HL-60 (cell line): ENCODE data around the gene MAGEF1.

Source experiments
- DNase-seq, 2 experiments: peaks; one replicate each; pipeline ENCODE4 v3.0.0-alpha.2; 2010 to 2020; ENCODE audit warnings: low read depth in 1 of 2, low spot score in 1 of 2
- H3K27ac ChIP-seq: fragments of 250-450 bp; sonication (Bioruptor Pico); replicated peaks from 2 replicates; pipeline ENCODE4 v1.5.1; 2020; ENCODE audit warnings: mild to moderate bottlenecking, moderate library complexity
- H3K27me3 ChIP-seq: fragments of 250-450 bp; sonication (Bioruptor Pico); 2 replicates; pipeline ENCODE4 v1.5.1; 2021; ENCODE audit warnings: mild to moderate bottlenecking, moderate library complexity; ENCODE audit not compliant: insufficient read depth, poor library complexity, severe bottlenecking
- H3K4me3 ChIP-seq: replicated peaks from 2 replicates; pipeline ENCODE4 v1.5.1; 2011; ENCODE audit warnings: mild to moderate bottlenecking, control low read depth, low read length; ENCODE audit not compliant: insufficient read depth
- GABPA ChIP-seq: IDR thresholded peaks from 2 replicates; pipeline ENCODE4 v1.6.1; 2012; ENCODE audit warnings: low read depth
- POLR2AphosphoS5 ChIP-seq: IDR thresholded peaks from 2 replicates; pipeline ENCODE4 v1.6.1; 2012; ENCODE audit warnings: low read depth
- SPI1 ChIP-seq: IDR thresholded peaks from 2 replicates; pipeline ENCODE4 v1.6.1; 2012; ENCODE audit warnings: low read depth, mild to moderate bottlenecking, borderline replicate concordance
- TF ChIP-seq, protein P1 (sequence below): IDR thresholded peaks from one replicate; pipeline ENCODE4 v1.5.1; 2011; ENCODE audit warnings: low read length, control low read depth, inconsistent platforms; ENCODE audit not compliant: insufficient read depth
- TF ChIP-seq, protein P2 (sequence below): IDR thresholded peaks from 2 replicates; pipeline ENCODE4 v1.6.1; 2012; ENCODE audit warnings: low read depth; ENCODE audit not compliant: insufficient replicate concordance

The MAGEF1 gene

GRCh38 chr3:184683234-184683633 lies 28.6 kb downstream of the MAGEF1 start:
- no peak for TF ChIP-seq SPI1
- TF ChIP-seq POLR2AphosphoS5, result no peak
- TF ChIP-seq, protein P1, sequence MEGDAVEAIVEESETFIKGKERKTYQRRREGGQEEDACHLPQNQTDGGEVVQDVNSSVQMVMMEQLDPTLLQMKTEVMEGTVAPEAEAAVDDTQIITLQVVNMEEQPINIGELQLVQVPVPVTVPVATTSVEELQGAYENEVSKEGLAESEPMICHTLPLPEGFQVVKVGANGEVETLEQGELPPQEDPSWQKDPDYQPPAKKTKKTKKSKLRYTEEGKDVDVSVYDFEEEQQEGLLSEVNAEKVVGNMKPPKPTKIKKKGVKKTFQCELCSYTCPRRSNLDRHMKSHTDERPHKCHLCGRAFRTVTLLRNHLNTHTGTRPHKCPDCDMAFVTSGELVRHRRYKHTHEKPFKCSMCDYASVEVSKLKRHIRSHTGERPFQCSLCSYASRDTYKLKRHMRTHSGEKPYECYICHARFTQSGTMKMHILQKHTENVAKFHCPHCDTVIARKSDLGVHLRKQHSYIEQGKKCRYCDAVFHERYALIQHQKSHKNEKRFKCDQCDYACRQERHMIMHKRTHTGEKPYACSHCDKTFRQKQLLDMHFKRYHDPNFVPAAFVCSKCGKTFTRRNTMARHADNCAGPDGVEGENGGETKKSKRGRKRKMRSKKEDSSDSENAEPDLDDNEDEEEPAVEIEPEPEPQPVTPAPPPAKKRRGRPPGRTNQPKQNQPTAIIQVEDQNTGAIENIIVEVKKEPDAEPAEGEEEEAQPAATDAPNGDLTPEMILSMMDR, result no peak
- H3K27ac ChIP-seq, result no peak overlapping the region
- H3K4me3 ChIP-seq, result no peak overlapping the region
- no peaks in the 10 kb centered on the region for H3K27me3 ChIP-seq
- DNase-seq, result no peak

- DNase-seq, result no peak
- H3K27me3 ChIP-seq, result no peaks in the 10 kb centered on the region
- TF ChIP-seq SPI1 (no peak), GABPA (no peak), POLR2AphosphoS5 (no peak)
- TF ChIP-seq, protein P2, sequence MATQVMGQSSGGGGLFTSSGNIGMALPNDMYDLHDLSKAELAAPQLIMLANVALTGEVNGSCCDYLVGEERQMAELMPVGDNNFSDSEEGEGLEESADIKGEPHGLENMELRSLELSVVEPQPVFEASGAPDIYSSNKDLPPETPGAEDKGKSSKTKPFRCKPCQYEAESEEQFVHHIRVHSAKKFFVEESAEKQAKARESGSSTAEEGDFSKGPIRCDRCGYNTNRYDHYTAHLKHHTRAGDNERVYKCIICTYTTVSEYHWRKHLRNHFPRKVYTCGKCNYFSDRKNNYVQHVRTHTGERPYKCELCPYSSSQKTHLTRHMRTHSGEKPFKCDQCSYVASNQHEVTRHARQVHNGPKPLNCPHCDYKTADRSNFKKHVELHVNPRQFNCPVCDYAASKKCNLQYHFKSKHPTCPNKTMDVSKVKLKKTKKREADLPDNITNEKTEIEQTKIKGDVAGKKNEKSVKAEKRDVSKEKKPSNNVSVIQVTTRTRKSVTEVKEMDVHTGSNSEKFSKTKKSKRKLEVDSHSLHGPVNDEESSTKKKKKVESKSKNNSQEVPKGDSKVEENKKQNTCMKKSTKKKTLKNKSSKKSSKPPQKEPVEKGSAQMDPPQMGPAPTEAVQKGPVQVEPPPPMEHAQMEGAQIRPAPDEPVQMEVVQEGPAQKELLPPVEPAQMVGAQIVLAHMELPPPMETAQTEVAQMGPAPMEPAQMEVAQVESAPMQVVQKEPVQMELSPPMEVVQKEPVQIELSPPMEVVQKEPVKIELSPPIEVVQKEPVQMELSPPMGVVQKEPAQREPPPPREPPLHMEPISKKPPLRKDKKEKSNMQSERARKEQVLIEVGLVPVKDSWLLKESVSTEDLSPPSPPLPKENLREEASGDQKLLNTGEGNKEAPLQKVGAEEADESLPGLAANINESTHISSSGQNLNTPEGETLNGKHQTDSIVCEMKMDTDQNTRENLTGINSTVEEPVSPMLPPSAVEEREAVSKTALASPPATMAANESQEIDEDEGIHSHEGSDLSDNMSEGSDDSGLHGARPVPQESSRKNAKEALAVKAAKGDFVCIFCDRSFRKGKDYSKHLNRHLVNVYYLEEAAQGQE, result no peak
- TF ChIP-seq, protein P1, result no peak
- no peak overlapping the region for H3K27ac ChIP-seq
- H3K4me3 ChIP-seq, result no peak overlapping the region
Measured at GRCh38 chr3:184682671-184683070, 29.2 kb downstream of the MAGEF1 start.

DNA sequence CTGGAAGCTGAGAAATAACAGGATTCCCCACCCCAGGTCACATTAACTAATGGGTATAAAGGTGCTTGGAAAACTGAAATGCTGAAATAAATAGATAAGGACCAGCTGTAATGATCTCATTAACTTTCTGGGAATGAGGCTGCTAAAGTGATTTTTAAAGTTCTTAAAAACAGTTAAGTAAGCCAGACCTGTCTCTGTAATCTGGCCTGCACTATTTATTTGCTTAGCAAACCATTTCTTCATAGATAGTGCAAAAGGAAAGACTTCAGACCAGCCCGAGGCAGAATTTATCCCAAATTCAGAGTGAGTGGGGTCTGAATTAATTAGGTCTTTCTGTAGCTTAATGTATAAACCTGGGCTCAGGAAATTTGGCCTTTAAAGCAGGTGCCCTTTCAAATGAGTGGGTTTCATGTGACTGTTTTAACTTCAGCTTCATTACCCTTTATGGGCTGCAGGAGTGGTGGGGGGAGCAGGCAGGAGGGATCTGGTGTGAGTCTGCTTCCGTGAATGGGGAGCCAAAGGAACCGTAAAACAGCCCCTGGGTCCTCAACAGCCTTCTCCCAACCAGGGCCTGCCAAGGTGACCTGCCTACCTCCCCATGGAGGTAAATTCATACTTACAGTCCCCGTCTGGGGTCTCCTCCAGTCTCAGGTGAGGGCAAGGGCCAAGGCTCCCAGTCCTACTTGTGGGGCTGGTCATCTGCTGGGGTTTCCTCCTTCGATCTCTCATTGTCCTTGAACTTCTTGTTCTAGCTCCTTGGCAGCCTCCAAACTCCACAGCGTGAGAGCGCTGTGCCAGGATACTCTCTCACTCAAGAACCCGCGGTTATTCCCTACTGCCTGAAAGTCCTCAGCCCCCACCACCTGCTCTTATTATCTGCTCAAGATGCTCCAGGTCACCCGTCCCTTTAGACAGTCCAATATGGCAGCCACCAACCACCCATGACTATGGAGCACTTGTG lies 31.2 kb downstream of the MAGEF1 start:
- H3K27ac ChIP-seq, result no peak overlapping the region
- DNase-seq, result no peak
- no peaks in the 10 kb centered on the region for H3K27me3 ChIP-seq
- TF ChIP-seq, protein P1, result no peak
- TF ChIP-seq, protein P2, result no peak
- no peak for TF ChIP-seq POLR2AphosphoS5
- no peak for TF ChIP-seq SPI1
- no peak overlapping the region for H3K4me3 ChIP-seq
